Measurements from ENCODE around the gene CA9. TPM values are rescaled to one million over a fixed set of nuclear protein-coding genes. Genes with fewer than 3 reads are reported as not detected.

CA9 gene
- total RNA-seq, 1 experiment from 2014 or later, result 1.0 TPM

DNA sequence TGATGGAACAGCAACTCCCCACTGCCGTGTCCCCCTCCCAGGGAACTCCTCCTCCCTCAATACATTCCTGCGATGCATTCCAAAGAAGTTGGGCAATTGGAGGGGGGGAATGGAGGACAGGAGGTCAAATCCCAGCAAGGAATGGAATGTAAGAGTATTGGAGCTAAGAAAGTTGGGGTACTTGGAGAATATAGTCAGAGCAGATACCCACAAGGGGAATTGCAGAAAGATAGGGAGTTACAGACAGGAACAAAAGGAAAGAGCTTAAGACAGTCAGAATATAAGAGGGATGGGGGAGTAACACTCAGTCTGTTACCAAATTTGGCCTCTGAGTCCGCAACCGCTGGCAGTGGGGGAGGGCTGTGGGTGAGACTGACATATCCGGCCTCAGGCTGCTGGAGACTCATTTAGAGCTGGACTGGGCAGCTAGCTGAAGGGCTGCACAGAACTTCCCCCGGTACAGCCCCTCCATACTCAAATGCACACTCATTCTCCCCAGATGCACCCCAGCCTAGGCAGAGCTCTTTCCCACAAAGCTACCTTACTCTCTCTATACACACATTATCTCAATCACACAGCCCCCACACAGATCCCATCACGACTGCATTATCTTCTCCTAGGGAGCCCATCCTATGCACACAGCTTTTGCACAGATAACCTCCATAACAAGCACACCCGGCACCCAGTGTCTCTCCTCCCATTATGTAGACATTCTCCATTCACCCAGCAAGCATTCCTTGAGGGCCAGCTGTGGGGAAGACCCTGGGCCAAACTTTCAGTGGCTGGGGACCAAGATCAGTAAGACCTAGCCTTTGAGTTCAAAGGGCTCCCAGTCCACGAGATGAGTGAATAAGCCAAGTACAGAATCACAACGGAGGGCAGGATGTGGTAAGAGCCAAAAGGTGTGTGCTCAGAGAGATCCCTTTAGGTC lies 54.6 kb downstream of the CA9 start:
- DNase-seq (ENCODE audit: low spot score) (peak; percentile 52), ATAC-seq (peak; percentile 3; the same call in 1 of the 2 replicates)
- POLR2A ChIA-PET, result interaction anchor here (0.5 to 2.6 kb wide), 8 partner anchors 21 to 1319 kb away, joined by 3 to 14 read pairs (median 3); partner anchors contain the start of gene TPM2
- H3K27ac Mint-ChIP-seq, result no peak overlapping the region
- no peaks in the 10 kb centered on the region for H3K27me3 Mint-ChIP-seq (ENCODE audit: low read depth)
- H3K36me3 Mint-ChIP-seq, result peaks cover 17% of the 10 kb centered on the region
- H3K4me3 Mint-ChIP-seq, result no peak overlapping the region
- no peaks in the 10 kb centered on the region for H3K9me3 Mint-ChIP-seq
- TF ChIP-seq, protein P1, sequence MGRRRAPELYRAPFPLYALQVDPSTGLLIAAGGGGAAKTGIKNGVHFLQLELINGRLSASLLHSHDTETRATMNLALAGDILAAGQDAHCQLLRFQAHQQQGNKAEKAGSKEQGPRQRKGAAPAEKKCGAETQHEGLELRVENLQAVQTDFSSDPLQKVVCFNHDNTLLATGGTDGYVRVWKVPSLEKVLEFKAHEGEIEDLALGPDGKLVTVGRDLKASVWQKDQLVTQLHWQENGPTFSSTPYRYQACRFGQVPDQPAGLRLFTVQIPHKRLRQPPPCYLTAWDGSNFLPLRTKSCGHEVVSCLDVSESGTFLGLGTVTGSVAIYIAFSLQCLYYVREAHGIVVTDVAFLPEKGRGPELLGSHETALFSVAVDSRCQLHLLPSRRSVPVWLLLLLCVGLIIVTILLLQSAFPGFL (CRISPR knock-in tag; IDR thresholded peaks at IDR 0.05; ENCODE audit: borderline replicate concordance), result no peak
- no peak; the same call in 1 of the 2 replicates for TF ChIP-seq ZNF671 (CRISPR knock-in tag; IDR thresholded peaks at IDR 0.05)
- no peak for TF ChIP-seq HMGA2 (CRISPR knock-in tag; IDR thresholded peaks at IDR 0.05)
- no peak for TF ChIP-seq TEAD1 (CRISPR knock-in tag; IDR thresholded peaks at IDR 0.05)
- no peak for TF ChIP-seq ZNF317 (CRISPR knock-in tag; IDR thresholded peaks at IDR 0.05; ENCODE audit: borderline replicate concordance, low read depth)
- no peak for TF ChIP-seq FOXP1 (CRISPR knock-in tag; IDR thresholded peaks at IDR 0.05; ENCODE audit: borderline replicate concordance)
- no peak for TF ChIP-seq FOXJ3 (CRISPR knock-in tag; IDR thresholded peaks at IDR 0.05; ENCODE audit: borderline replicate concordance)
- no peak for TF ChIP-seq USF1 (CRISPR knock-in tag; IDR thresholded peaks at IDR 0.05)
- TF ChIP-seq, protein P2, sequence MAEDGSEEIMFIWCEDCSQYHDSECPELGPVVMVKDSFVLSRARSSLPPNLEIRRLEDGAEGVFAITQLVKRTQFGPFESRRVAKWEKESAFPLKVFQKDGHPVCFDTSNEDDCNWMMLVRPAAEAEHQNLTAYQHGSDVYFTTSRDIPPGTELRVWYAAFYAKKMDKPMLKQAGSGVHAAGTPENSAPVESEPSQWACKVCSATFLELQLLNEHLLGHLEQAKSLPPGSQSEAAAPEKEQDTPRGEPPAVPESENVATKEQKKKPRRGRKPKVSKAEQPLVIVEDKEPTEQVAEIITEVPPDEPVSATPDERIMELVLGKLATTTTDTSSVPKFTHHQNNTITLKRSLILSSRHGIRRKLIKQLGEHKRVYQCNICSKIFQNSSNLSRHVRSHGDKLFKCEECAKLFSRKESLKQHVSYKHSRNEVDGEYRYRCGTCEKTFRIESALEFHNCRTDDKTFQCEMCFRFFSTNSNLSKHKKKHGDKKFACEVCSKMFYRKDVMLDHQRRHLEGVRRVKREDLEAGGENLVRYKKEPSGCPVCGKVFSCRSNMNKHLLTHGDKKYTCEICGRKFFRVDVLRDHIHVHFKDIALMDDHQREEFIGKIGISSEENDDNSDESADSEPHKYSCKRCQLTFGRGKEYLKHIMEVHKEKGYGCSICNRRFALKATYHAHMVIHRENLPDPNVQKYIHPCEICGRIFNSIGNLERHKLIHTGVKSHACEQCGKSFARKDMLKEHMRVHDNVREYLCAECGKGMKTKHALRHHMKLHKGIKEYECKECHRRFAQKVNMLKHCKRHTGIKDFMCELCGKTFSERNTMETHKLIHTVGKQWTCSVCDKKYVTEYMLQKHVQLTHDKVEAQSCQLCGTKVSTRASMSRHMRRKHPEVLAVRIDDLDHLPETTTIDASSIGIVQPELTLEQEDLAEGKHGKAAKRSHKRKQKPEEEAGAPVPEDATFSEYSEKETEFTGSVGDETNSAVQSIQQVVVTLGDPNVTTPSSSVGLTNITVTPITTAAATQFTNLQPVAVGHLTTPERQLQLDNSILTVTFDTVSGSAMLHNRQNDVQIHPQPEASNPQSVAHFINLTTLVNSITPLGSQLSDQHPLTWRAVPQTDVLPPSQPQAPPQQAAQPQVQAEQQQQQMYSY (CRISPR knock-in tag; IDR thresholded peaks at IDR 0.05), result no peak
- no peak for TF ChIP-seq ZNF396 (CRISPR knock-in tag; IDR thresholded peaks at IDR 0.05; ENCODE audit: borderline replicate concordance)
- no peak for TF ChIP-seq NR1H2 (CRISPR knock-in tag; IDR thresholded peaks at IDR 0.05)
- TF ChIP-seq ZBTB43 (CRISPR knock-in tag; IDR thresholded peaks at IDR 0.05), result no peak
- no peak for TF ChIP-seq TCF7 (CRISPR knock-in tag; IDR thresholded peaks at IDR 0.05; ENCODE audit: low read depth)
- TF ChIP-seq CBFB (CRISPR knock-in tag; IDR thresholded peaks at IDR 0.05; ENCODE audit: low read depth), result no peak
- H3K4me1 Mint-ChIP-seq, result peaks cover 12% of the 10 kb centered on the region
- CTCF ChIA-PET, result interaction anchor here (0.7 to 8.3 kb wide), 28 partner anchors 8 to 613 kb away, joined by 3 to 103 read pairs (median 7); partner anchors contain the start of genes ARHGEF39, ATOSB, CCDC107 and GBA2

DNA sequence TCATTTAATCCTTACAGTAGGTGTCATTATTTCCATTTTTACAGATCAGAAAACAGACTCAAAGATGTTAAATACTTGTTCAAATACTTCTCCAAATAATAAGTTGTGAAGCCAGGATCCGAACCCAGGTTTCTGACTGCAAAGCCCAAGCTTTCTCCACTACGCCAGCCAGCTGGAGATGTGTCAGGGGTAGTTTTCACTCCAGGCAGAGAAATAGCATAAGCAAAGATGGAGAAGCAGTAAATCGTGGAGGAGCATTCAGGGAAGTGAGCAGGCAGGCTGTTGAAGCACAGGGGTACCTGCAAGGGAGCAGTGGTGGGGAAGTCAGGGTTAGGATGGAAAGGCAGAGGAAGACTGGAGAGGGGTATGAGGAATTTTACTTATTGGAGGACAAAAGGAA lies 55.4 kb downstream of the CA9 start:
- ATAC-seq (no peak), DNase-seq (ENCODE audit: low spot score) (no peak)
- H3K27ac Mint-ChIP-seq, result no peak overlapping the region
- H3K4me1 Mint-ChIP-seq, result peaks cover 14% of the 10 kb centered on the region
- H3K9me3 Mint-ChIP-seq, result no peaks in the 10 kb centered on the region
- CTCF ChIA-PET, result interaction anchor here (0.6 to 8.3 kb wide), 13 partner anchors 9 to 216 kb away, joined by 3 to 103 read pairs (median 11); partner anchors contain the start of genes GBA2, HINT2, RGP1 and TPM2
- no peaks in the 10 kb centered on the region for H3K27me3 Mint-ChIP-seq (ENCODE audit: low read depth)
- POLR2A ChIA-PET, result interaction anchor here (2.6 kb wide), 1 partner anchor 39 kb away, joined by 14 read pairs; the partner anchor contains the start of gene TPM2
- H3K36me3 Mint-ChIP-seq, result peaks cover 14% of the 10 kb centered on the region
- TF ChIP-seq, protein P3, sequence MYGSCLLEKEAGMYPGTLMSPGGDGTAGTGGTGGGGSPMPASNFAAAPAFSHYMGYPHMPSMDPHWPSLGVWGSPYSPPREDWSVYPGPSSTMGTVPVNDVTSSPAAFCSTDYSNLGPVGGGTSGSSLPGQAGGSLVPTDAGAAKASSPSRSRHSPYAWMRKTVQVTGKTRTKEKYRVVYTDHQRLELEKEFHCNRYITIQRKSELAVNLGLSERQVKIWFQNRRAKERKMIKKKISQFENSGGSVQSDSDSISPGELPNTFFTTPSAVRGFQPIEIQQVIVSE (CRISPR knock-in tag; IDR thresholded peaks at IDR 0.05; ENCODE audit: borderline replicate concordance), result no peak
- TF ChIP-seq ZNF671 (CRISPR knock-in tag; IDR thresholded peaks at IDR 0.05) (no peak), JAZF1 (CRISPR knock-in tag; IDR thresholded peaks at IDR 0.05) (no peak), RORB (CRISPR knock-in tag; IDR thresholded peaks at IDR 0.05) (no peak)
- H3K4me3 Mint-ChIP-seq, result no peak overlapping the region

Measured in WTC11 (cell line).